ENCODE results near the gene KIRREL2.
"Not testable (repeated sequence)": the region's sequence is repeated elsewhere in the genome, so short reads cannot be mapped to it uniquely, and the experiment has no call there.

Gene KIRREL2

GRCh38 chr19:35899547-35900214 lies 43.0 kb downstream of the KIRREL2 start:
- DNase-seq: peak; percentile 88

GRCh38 chr19:35901055-35901644 lies 44.4 kb downstream of the KIRREL2 start:
- no peak for DNase-seq

- no peak for DNase-seq
Measured at GRCh38 chr19:35901854-35902661, 45.3 kb downstream of the KIRREL2 start, which contains the start of gene HCST. Gene HCST, plus strand, starts transcription at chr19:35902529. Its CDS starts 65 bp downstream, at chr19:35902594.

- no peak for DNase-seq
Measured at GRCh38 chr19:35902870-35903475, 46.3 kb downstream of the KIRREL2 start.

- DNase-seq: peak; percentile 92
Measured at GRCh38 chr19:35903550-35904179, 47.0 kb downstream of the KIRREL2 start.

GRCh38 chr19:35904311-35905068 lies 47.8 kb downstream of the KIRREL2 start:
- no peak for DNase-seq

- no peak for DNase-seq
Measured at GRCh38 chr19:35905178-35905727, 48.5 kb downstream of the KIRREL2 start.

GRCh38 chr19:35907377-35907745 lies 50.6 kb downstream of the KIRREL2 start:
- DNase-seq: no peak

- no peak for DNase-seq
Measured at GRCh38 chr19:35908010-35908441, 51.3 kb downstream of the KIRREL2 start, which contains the start of gene TYROBP. Gene TYROBP, minus strand, starts transcription at chr19:35908295. Its CDS starts 67 bp downstream, at chr19:35908228.

GRCh38 chr19:35908973-35909683 lies 52.4 kb downstream of the KIRREL2 start:
- DNase-seq: no peak

GRCh38 chr19:35909684-35910035 lies 52.9 kb downstream of the KIRREL2 start:
- no peak for DNase-seq

GRCh38 chr19:35910355-35910754 lies 53.6 kb downstream of the KIRREL2 start:
- DNase-seq: not testable (repeated sequence)

GRCh38 chr19:35911173-35911572 lies 54.5 kb downstream of the KIRREL2 start:
- no peak for DNase-seq

GRCh38 chr19:35911790-35912189 lies 55.1 kb downstream of the KIRREL2 start:
- DNase-seq: no peak

- no peak for DNase-seq
Measured at GRCh38 chr19:35913589-35913988, 56.9 kb downstream of the KIRREL2 start.

GRCh38 chr19:35915443-35915842 lies 58.7 kb downstream of the KIRREL2 start:
- no peak for DNase-seq
